SH-SY5Y (cell line): Measurements from ENCODE around the gene MTR.

ENCODE experiments used
- GATA2 ChIP-seq: IDR thresholded peaks from 2 replicates; pipeline ENCODE4 v1.6.1; 2011; ENCODE audit warnings: mild to moderate bottlenecking, low read depth, low read length
- GATA3 ChIP-seq: IDR thresholded peaks from 2 replicates; pipeline ENCODE4 v1.6.1; 2011; ENCODE audit warnings: low read depth, mild to moderate bottlenecking, low read length, moderate library complexity

GRCh38 chr1:236773919-236774318, 21.2 kb upstream of the MTR start:
- no peak for TF ChIP-seq GATA2
- TF ChIP-seq GATA3, result no peak
